PFSK-1 (cell line): ENCODE results near the gene CADM4.

Experiments used
- FOXP2 ChIP-seq: optimal IDR thresholded peaks from 2 replicates; pipeline ENCODE3; 2011; ENCODE audit warnings: borderline replicate concordance, control low read depth, inconsistent platforms; ENCODE audit not compliant: insufficient read depth; ENCODE audit errors: extremely low read length, extremely low read depth
- POLR2AphosphoS5 ChIP-seq: IDR thresholded peaks from 2 replicates; pipeline ENCODE4 v1.6.1; 2012; ENCODE audit warnings: low read depth, mild to moderate bottlenecking, control low read depth, low read length, moderate library complexity
- SIN3A ChIP-seq: IDR thresholded peaks from 2 replicates; pipeline ENCODE4 v1.6.1; 2012; ENCODE audit warnings: mild to moderate bottlenecking, low read length, moderate library complexity, borderline replicate concordance; ENCODE audit not compliant: insufficient read depth
- TAF1 ChIP-seq: IDR thresholded peaks from 2 replicates; pipeline ENCODE4 v1.6.1; 2012; ENCODE audit warnings: low read length, control low read depth, borderline replicate concordance; ENCODE audit not compliant: insufficient read depth
- TF ChIP-seq, protein P1 (sequence below), 2 experiments: IDR thresholded peaks; 2 replicates each; pipeline versions ENCODE4 v1.6.1 to v1.8.0; 2011 to 2012; ENCODE audit warnings: low read depth in 2 of 2, low read length in 2 of 2, control low read depth in 1 of 2, inconsistent platforms in 1 of 2, mild to moderate bottlenecking in 1 of 2, moderate library complexity in 1 of 2; ENCODE audit not compliant: insufficient read depth in 1 of 2

Gene CADM4

DNA sequence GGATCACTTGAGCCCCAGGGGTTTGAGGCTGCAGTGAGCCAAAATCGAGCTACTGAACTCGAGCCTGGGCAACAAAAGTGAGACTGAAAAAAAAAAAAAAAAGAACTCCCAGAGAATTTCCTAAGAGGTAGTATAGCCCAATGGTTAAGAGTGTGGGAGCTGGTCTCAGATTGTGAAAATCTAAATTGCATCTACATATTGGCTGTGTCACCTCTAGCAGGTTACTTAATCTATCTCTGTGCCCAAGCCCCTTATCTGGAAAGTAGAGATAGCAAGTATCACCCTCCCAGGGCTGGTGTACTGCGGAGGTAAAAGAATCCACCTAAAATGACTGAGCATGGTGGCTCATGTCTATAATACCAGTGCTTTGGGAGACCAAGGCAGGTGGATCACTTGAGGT lies 34.0 kb upstream of the CADM4 start:
- no peak for TF ChIP-seq FOXP2
- no peak for TF ChIP-seq TAF1
- no peak for TF ChIP-seq POLR2AphosphoS5
- TF ChIP-seq, protein P1, sequence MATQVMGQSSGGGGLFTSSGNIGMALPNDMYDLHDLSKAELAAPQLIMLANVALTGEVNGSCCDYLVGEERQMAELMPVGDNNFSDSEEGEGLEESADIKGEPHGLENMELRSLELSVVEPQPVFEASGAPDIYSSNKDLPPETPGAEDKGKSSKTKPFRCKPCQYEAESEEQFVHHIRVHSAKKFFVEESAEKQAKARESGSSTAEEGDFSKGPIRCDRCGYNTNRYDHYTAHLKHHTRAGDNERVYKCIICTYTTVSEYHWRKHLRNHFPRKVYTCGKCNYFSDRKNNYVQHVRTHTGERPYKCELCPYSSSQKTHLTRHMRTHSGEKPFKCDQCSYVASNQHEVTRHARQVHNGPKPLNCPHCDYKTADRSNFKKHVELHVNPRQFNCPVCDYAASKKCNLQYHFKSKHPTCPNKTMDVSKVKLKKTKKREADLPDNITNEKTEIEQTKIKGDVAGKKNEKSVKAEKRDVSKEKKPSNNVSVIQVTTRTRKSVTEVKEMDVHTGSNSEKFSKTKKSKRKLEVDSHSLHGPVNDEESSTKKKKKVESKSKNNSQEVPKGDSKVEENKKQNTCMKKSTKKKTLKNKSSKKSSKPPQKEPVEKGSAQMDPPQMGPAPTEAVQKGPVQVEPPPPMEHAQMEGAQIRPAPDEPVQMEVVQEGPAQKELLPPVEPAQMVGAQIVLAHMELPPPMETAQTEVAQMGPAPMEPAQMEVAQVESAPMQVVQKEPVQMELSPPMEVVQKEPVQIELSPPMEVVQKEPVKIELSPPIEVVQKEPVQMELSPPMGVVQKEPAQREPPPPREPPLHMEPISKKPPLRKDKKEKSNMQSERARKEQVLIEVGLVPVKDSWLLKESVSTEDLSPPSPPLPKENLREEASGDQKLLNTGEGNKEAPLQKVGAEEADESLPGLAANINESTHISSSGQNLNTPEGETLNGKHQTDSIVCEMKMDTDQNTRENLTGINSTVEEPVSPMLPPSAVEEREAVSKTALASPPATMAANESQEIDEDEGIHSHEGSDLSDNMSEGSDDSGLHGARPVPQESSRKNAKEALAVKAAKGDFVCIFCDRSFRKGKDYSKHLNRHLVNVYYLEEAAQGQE (IDR thresholded peaks at IDR 0.05; ENCODE audit: insufficient read depth in 1 of 2, low read depth in 2 of 2, low read length in 2 of 2), result no peak
- no peak for TF ChIP-seq SIN3A

DNA sequence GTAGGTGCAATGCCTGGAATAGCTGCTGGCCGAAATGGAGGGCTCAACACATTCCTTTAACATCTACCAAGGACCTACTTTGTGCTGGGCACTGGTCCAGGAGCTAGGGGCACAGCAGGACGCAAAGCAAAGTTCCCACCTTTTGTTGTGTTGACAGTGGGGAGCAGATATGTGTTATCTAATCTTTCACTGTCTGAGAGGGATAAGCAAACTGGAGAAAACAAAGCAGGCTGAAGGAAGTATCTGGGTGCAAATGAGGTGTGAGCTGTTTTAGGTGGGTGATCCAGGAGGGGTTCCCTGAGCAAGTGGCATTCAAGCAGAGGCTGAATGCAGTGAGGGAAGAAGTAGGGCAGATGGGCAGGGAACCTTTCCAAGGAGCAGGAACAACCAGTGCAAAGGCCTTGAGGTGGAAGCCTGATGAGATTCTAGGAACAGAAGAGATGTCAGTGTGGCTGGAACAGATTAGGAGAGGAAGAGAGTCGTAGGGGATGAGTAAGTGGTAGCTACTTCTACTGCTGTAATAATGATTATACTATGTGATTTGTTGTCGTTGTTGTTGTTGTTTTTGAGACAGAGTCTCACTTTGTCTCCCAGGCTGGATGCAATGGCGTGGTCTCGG lies 32.5 kb upstream of the CADM4 start:
- TF ChIP-seq SIN3A (no peak), FOXP2 (no peak), TAF1 (no peak), POLR2AphosphoS5 (no peak)
- TF ChIP-seq, protein P1 (IDR thresholded peaks at IDR 0.05; ENCODE audit: insufficient read depth in 1 of 2, low read depth in 2 of 2, low read length in 2 of 2), result no peak

DNA sequence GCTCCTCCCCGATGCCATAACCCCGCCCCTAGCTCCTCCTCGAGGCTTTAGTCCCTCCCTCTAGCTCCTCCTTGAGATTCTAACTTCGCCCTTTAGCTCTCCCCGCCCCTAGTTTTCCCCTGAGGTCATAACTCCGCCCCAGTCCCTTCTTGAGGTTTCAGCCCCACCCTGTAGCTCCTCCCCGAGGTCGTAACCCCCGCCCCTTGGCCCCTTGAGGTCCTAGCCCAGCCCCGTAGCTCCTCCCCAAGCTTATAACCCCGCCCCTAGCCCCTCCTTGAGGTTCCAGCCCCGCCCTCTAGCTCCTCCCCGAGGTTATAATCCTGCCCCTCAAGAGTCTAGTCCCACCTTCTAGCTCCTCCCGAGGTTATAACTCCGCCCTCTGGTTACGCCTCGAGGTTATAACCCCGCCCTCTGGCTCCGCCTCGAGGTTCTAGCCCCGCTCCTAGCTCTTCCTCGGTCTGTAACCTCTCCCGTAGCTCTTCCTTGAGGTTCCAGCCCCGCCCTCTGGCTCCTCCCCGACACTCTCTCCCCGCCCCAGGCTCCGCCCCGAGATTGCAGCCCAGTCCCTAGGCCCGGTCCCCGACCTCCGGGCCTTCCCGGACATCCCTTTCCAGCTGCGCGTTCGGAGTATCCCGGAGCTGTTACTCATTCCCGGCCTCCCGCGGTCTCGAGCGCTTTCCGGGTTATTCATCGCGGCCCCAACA lies 28.9 kb upstream of the CADM4 start:
- TF ChIP-seq, protein P1 (IDR thresholded peaks at IDR 0.05; ENCODE audit: insufficient read depth in 1 of 2, low read depth in 2 of 2, low read length in 2 of 2), result peak in 1 of 2 experiments; percentile 42; a peak in 1 of 4 replicates
- TF ChIP-seq SIN3A (0 out of 2 replicates have a peak, but pooled peaks have one; percentile 65), POLR2AphosphoS5 (peak; percentile 82), TAF1 (peak; percentile 84; the same call in 1 of the 2 replicates), FOXP2 (peak; percentile 18)

DNA sequence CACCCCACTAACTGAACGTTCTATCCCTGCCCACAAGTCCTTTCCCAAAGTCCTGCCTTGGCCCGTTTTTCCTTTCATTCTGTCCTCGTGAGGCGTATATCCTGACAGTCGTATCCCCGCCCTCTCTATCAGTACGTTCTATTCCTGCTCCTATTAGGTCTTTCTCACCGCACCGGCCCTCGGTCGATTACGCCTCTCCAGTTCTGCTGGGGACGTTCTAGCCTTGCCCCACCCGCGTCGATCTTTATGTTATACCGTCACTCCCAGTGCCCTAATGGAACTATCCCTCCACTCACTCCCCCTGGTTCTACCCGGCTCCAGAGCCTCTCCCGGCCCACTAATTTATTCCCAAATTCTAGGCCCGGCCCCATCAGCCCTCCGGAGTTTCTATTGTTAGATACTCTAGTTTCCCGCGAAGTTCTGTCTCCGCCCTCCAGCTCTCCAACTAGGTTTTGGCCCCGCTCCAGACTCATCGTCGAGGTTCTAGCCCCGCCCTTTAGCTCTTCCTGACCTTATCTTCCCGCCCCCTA lies 28.3 kb upstream of the CADM4 start:
- TF ChIP-seq TAF1 (no peak), SIN3A (peak; percentile 39; the same call in 1 of the 2 replicates), POLR2AphosphoS5 (no peak), FOXP2 (no peak)
- TF ChIP-seq, protein P1 (IDR thresholded peaks at IDR 0.05; ENCODE audit: insufficient read depth in 1 of 2, low read depth in 2 of 2, low read length in 2 of 2), result no peak
